BLaER1 (cell line): Measurements from ENCODE around the gene STIMATE.

Experiments used
- H3K27ac ChIP-seq: shearing (Covaris generic); formaldehyde crosslinking; 2 replicates; pipeline ENCODE4 v1.8.1; 2022
- H3K27me3 ChIP-seq: shearing (Covaris generic); formaldehyde crosslinking; 2 replicates; pipeline ENCODE4 v1.8.1; 2022
- H3K36me3 ChIP-seq: shearing (Covaris generic); formaldehyde crosslinking; 2 replicates; pipeline ENCODE4 v1.8.1; 2022
- H3K4me1 ChIP-seq: shearing (Covaris generic); formaldehyde crosslinking; 2 replicates; pipeline ENCODE4 v1.8.1; 2022
- H3K4me2 ChIP-seq: shearing (Covaris generic); formaldehyde crosslinking; 2 replicates; pipeline ENCODE4 v1.8.1; 2022
- H3K4me3 ChIP-seq: shearing (Covaris generic); formaldehyde crosslinking; 2 replicates; pipeline ENCODE4 v1.8.1; 2022
- H3K9ac ChIP-seq: shearing (Covaris generic); formaldehyde crosslinking; 2 replicates; pipeline ENCODE4 v1.8.1; 2022
- H3K9me3 ChIP-seq: shearing (Covaris generic); formaldehyde crosslinking; 2 replicates; pipeline ENCODE4 v1.8.1; 2022
- H4K20me1 ChIP-seq: shearing (Covaris generic); formaldehyde crosslinking; 2 replicates; pipeline ENCODE4 v1.8.1; 2022
- Cebpa-rat ChIP-seq: shearing (Covaris generic); IDR thresholded peaks from 2 replicates; pipeline ENCODE4 v1.8.1; 2022

STIMATE gene

DNA sequence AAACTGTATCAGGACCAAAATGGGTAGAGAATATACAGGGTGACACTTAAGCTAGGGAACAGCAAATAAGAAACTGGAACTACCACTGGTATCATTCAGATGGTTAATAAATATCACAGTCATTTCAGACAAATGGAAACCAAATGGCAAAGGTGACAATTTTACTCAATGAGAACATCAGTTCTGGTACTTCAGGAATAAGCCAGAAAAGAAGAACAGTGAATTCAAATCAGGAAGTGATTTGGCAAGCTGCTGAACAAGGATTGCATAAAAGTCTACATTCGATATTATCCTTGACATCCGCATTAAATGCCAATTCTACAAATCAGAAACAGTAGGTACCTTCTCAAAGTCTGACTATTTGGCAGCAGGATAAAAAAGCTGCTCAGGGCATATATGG, 23.5 kb upstream of the STIMATE start:
- H3K4me1 ChIP-seq: no peaks in the 10 kb centered on the region
- H3K4me2 ChIP-seq: no peak overlapping the region
- H4K20me1 ChIP-seq: no peaks in the 10 kb centered on the region
- TF ChIP-seq Cebpa-rat: no peak
- no peak overlapping the region for H3K4me3 ChIP-seq
- H3K27me3 ChIP-seq: no peaks in the 10 kb centered on the region
- H3K36me3 ChIP-seq: peaks cover 82% of the 10 kb centered on the region
- H3K9me3 ChIP-seq: no peaks in the 10 kb centered on the region
- H3K9ac ChIP-seq: no peak overlapping the region
- no peak overlapping the region for H3K27ac ChIP-seq

GRCh38 chr3:52917044-52917443, 19.7 kb upstream of the STIMATE start:
- Histone ChIP-seq H3K9me3 (no peaks in the 10 kb centered on the region), H3K27me3 (no peaks in the 10 kb centered on the region), H3K27ac (no peak overlapping the region), H3K4me1 (no peaks in the 10 kb centered on the region), H3K4me3 (no peak overlapping the region), H3K4me2 (no peak overlapping the region), H3K9ac (no peak overlapping the region), H4K20me1 (no peaks in the 10 kb centered on the region), H3K36me3 (peaks cover 89% of the 10 kb centered on the region)
- TF ChIP-seq Cebpa-rat: no peak

DNA sequence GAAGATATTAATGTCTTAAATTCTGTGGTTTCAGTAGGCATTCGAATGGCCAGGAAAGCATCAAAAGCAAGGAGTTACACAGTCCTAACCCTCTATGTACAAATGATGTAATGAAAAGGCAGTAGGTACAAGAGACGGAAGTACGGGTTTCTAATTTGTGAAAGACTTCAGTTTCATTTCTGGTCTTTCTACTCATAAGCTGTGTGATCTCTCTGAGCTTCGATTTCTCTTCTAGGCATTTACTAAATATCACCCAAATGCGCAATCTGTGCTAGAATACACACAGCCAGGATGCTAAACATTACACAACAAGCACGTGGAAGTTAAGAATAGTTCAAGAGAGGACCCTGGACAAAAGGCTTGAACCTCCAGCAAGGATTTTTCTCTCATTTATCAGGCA, 17.9 kb upstream of the STIMATE start:
- Histone ChIP-seq H3K9me3 (no peaks in the 10 kb centered on the region), H4K20me1 (no peaks in the 10 kb centered on the region), H3K27ac (no peak overlapping the region), H3K4me2 (no peak overlapping the region), H3K27me3 (no peaks in the 10 kb centered on the region), H3K9ac (no peak overlapping the region), H3K4me1 (no peaks in the 10 kb centered on the region), H3K36me3 (peaks cover 87% of the 10 kb centered on the region), H3K4me3 (no peak overlapping the region)
- no peak for TF ChIP-seq Cebpa-rat

DNA sequence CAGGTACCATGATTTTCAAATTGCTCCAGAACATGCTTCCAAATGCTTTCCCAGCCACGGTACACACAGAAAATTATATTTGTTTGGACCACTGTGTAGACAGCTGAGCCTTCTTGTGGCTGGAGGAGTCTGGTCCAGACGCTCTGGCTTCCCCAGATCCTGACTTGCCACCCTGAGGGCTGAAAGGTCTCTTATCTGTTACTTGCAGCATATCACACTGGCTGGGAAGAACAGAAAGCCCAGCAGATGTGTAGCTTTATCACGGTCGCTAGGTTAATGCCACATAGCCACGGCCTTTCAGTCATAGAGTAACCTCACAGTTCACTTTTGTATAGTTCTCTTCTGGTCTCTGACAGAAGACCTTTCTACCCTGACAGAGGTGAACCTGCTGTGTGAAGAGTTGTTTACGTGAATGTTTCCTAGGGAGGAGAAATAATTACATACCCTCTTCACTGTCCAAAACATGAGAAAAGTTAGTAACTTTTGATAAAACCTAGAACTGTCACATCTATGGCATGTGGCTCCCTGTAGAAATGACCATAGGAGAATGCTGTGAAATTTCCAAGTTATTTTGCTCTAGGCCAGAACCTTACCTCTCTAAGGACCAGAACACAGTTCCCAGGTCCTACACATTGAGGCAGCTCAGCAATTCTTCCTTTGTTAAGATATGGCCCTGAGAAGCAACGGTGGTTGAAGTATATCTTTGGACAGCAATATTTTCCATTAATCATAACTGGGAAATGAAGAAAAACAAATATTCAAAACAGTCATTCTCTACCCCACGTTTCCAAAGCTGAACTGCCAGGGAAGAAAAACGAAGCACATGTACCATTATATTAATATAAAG, 15.8 kb upstream of the STIMATE start:
- Histone ChIP-seq H3K27me3 (no peaks in the 10 kb centered on the region), H4K20me1 (no peaks in the 10 kb centered on the region), H3K9me3 (no peaks in the 10 kb centered on the region), H3K36me3 (peaks cover 81% of the 10 kb centered on the region), H3K4me3 (no peak overlapping the region), H3K4me1 (no peaks in the 10 kb centered on the region), H3K4me2 (no peak overlapping the region), H3K9ac (no peak overlapping the region), H3K27ac (no peak overlapping the region)
- no peak for TF ChIP-seq Cebpa-rat

GRCh38 chr3:52910823-52911222, 13.5 kb upstream of the STIMATE start:
- no peak for TF ChIP-seq Cebpa-rat
- Histone ChIP-seq H3K27ac (no peak overlapping the region), H3K9me3 (no peaks in the 10 kb centered on the region), H3K36me3 (peaks cover 82% of the 10 kb centered on the region), H3K4me2 (no peak overlapping the region), H3K4me3 (no peak overlapping the region), H4K20me1 (no peaks in the 10 kb centered on the region), H3K27me3 (no peaks in the 10 kb centered on the region), H3K9ac (no peak overlapping the region), H3K4me1 (no peaks in the 10 kb centered on the region)

DNA sequence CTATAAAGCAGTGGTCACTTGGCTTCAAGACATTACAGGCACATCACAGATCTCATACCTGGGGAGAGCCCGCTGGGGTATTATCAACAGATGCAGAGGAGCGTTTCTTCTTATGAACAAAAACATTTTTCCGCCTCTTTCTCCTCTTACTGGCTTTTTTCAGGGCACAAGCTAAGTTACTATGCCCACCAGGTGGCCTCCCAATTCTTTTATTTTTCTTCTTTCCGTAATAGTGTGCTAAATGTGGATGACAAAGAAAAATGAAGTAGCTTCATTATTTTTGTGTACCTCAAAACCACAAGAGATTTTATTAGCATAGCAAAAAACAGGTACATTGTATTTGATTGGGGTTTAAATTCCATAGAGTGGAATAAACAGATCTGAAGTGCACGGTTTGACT, 10.1 kb upstream of the STIMATE start:
- no peak overlapping the region for H3K27ac ChIP-seq
- H3K36me3 ChIP-seq: peaks cover 79% of the 10 kb centered on the region
- H3K4me1 ChIP-seq: no peaks in the 10 kb centered on the region
- H3K9me3 ChIP-seq: no peaks in the 10 kb centered on the region
- TF ChIP-seq Cebpa-rat: no peak
- H3K9ac ChIP-seq: no peak overlapping the region
- no peaks in the 10 kb centered on the region for H3K27me3 ChIP-seq
- H3K4me3 ChIP-seq: no peak overlapping the region
- no peaks in the 10 kb centered on the region for H4K20me1 ChIP-seq
- no peak overlapping the region for H3K4me2 ChIP-seq

- no peak overlapping the region for H3K9ac ChIP-seq
- H3K9me3 ChIP-seq: no peaks in the 10 kb centered on the region
- H3K4me1 ChIP-seq: peaks cover 10% of the 10 kb centered on the region
- H3K27ac ChIP-seq: no peak overlapping the region
- no peak for TF ChIP-seq Cebpa-rat
- H3K36me3 ChIP-seq: peaks cover 60% of the 10 kb centered on the region
- no peaks in the 10 kb centered on the region for H3K27me3 ChIP-seq
- no peaks in the 10 kb centered on the region for H4K20me1 ChIP-seq
- H3K4me2 ChIP-seq: no peak overlapping the region
- H3K4me3 ChIP-seq: no peak overlapping the region
Measured at GRCh38 chr3:52904552-52904951, 7.2 kb upstream of the STIMATE start.

DNA sequence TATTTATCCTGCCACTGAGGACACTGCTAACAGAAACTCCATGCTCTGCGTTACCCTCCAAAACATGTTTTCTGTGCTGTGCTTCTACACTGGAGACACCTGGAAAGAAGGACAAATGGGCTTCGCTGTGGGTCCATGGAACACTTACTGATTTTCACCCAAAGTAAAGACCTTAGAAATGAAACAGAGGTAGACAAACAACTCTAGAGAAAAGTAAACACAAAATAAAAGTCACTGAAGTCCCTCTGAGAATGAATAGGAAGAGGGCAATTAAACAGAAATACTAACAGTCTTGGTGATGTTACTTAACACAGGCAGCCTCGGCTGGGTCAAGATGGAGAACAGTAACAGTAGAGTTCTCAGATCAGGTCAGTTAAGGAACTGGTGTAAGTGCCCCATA, 6.7 kb upstream of the STIMATE start:
- Histone ChIP-seq H4K20me1 (no peaks in the 10 kb centered on the region), H3K36me3 (peaks cover 57% of the 10 kb centered on the region), H3K9me3 (no peaks in the 10 kb centered on the region), H3K27me3 (no peaks in the 10 kb centered on the region), H3K4me2 (no peak overlapping the region), H3K27ac (no peak overlapping the region), H3K4me1 (peaks cover 10% of the 10 kb centered on the region), H3K9ac (no peak overlapping the region), H3K4me3 (no peak overlapping the region)
- no peak for TF ChIP-seq Cebpa-rat

- H3K9me3 ChIP-seq: no peaks in the 10 kb centered on the region
- peak overlapping the region; percentile 89 for H3K4me3 ChIP-seq
- peaks cover 68% of the 10 kb centered on the region for H3K4me1 ChIP-seq
- H3K9ac ChIP-seq: peak overlapping the region; percentile 85
- H4K20me1 ChIP-seq: peaks cover 44% of the 10 kb centered on the region
- H3K36me3 ChIP-seq: peaks cover 7% of the 10 kb centered on the region; the same call in 1 of the 2 replicates
- no peak for TF ChIP-seq Cebpa-rat
- peak overlapping the region; percentile 76 for H3K27ac ChIP-seq
- H3K27me3 ChIP-seq: no peaks in the 10 kb centered on the region
- peak overlapping the region; percentile 97 for H3K4me2 ChIP-seq
Measured at GRCh38 chr3:52896613-52897012, 735 bp downstream of the STIMATE start.

DNA sequence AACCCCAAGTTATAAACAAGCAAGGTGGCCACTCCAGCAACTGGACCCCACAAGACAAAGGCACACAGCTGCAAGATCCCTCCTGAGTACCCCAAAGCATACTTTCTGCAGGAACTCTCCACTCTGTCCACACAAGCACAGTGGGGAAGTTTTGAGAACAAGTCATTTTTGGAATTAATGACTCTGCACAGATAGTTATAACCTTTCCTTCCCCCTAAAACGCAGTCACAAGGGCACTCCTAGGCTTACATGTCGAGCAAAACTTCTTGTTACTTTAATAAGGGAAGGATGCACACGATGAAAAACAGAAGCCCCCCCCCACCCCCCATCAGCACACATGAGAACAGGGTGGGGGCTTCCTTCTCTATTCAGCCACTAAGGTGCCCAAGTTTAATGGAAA, 1.2 kb downstream of the STIMATE start:
- Histone ChIP-seq H3K27ac (peak overlapping the region; percentile 76; the same call in 1 of the 2 replicates), H3K9me3 (no peaks in the 10 kb centered on the region), H3K36me3 (peaks cover 10% of the 10 kb centered on the region; the same call in 1 of the 2 replicates), H3K4me1 (peaks cover 73% of the 10 kb centered on the region), H3K4me3 (peak overlapping the region; percentile 89), H3K4me2 (peak overlapping the region; percentile 97), H4K20me1 (peaks cover 48% of the 10 kb centered on the region), H3K27me3 (no peaks in the 10 kb centered on the region), H3K9ac (peak overlapping the region; percentile 85)
- TF ChIP-seq Cebpa-rat: no peak
